ENCODE results near the gene ST3GAL4. TPM values are rescaled to one million over a fixed set of nuclear protein-coding genes. Genes with fewer than 3 reads are reported as not detected.

The ST3GAL4 gene
- total RNA-seq, 1 donor, result 37.7 TPM

- peak in 2 of 3 donors; percentile 82 to 94 for DNase-seq (ENCODE audit: low read depth in 2 of 3, low spot score in 2 of 3)
Observed at GRCh38 chr11:126419801-126420697, 64.6 kb downstream of the ST3GAL4 start.

GRCh38 chr11:126420698-126421256 is 65.3 kb downstream of the ST3GAL4 start:
- no peak for DNase-seq (ENCODE audit: low read depth in 2 of 3, low spot score in 2 of 3)

GRCh38 chr11:126421271-126421671 is 65.8 kb downstream of the ST3GAL4 start:
- no peak for DNase-seq (ENCODE audit: low read depth in 2 of 3, low spot score in 2 of 3)

GRCh38 chr11:126422446-126422845 is 67.0 kb downstream of the ST3GAL4 start:
- no peak for DNase-seq (ENCODE audit: low read depth in 2 of 3, low spot score in 2 of 3)

- no peak for DNase-seq (ENCODE audit: low read depth in 2 of 3, low spot score in 2 of 3)
Observed at GRCh38 chr11:126423154-126423553, 67.7 kb downstream of the ST3GAL4 start.

- no peak for DNase-seq (ENCODE audit: low read depth in 2 of 3, low spot score in 2 of 3)
Observed at GRCh38 chr11:126423743-126424142, 68.3 kb downstream of the ST3GAL4 start.

- no peak for DNase-seq (ENCODE audit: low read depth in 2 of 3, low spot score in 2 of 3)
Observed at GRCh38 chr11:126424471-126425039, 69.1 kb downstream of the ST3GAL4 start.

- DNase-seq (ENCODE audit: low read depth in 2 of 3, low spot score in 2 of 3), result no peak
Observed at GRCh38 chr11:126426106-126426505, 70.6 kb downstream of the ST3GAL4 start.

GRCh38 chr11:126426820-126427749 is 71.6 kb downstream of the ST3GAL4 start:
- DNase-seq (ENCODE audit: low read depth in 2 of 3, low spot score in 2 of 3), result no peak

GRCh38 chr11:126430581-126431335 is 75.3 kb downstream of the ST3GAL4 start:
- peak in 1 of 3 donors; percentile 39 for DNase-seq (ENCODE audit: low read depth in 2 of 3, low spot score in 2 of 3)

GRCh38 chr11:126431401-126432064 is 76.0 kb downstream of the ST3GAL4 start:
- no peak for DNase-seq (ENCODE audit: low read depth in 2 of 3, low spot score in 2 of 3)

- DNase-seq (ENCODE audit: low read depth in 2 of 3, low spot score in 2 of 3), result no peak
Observed at GRCh38 chr11:126432065-126432461, 76.6 kb downstream of the ST3GAL4 start.

GRCh38 chr11:126432525-126432924 is 77.0 kb downstream of the ST3GAL4 start:
- no peak for DNase-seq (ENCODE audit: low read depth in 2 of 3, low spot score in 2 of 3)

GRCh38 chr11:126433244-126433846 is 77.9 kb downstream of the ST3GAL4 start:
- no peak for DNase-seq (ENCODE audit: low read depth in 2 of 3, low spot score in 2 of 3)

GRCh38 chr11:126433989-126434949 is 78.8 kb downstream of the ST3GAL4 start:
- no peak for DNase-seq (ENCODE audit: low read depth in 2 of 3, low spot score in 2 of 3)

GRCh38 chr11:126434950-126435335 is 79.5 kb downstream of the ST3GAL4 start:
- no peak for DNase-seq (ENCODE audit: low read depth in 2 of 3, low spot score in 2 of 3)

GRCh38 chr11:126436209-126436755 is 80.8 kb downstream of the ST3GAL4 start:
- no peak for DNase-seq (ENCODE audit: low read depth in 2 of 3, low spot score in 2 of 3)

GRCh38 chr11:126437731-126438130 is 82.2 kb downstream of the ST3GAL4 start:
- DNase-seq (ENCODE audit: low read depth in 2 of 3, low spot score in 2 of 3), result no peak
